Measurements from ENCODE around the gene RNF166. TPM values are rescaled to one million over a fixed set of nuclear protein-coding genes. Genes with fewer than 3 reads are reported as not detected.

Gene RNF166
- total RNA-seq, 2 donors from 2014 or later = 24.2 to 27.2 TPM

- H3K36me3 ChIP-seq (ENCODE audit: control insufficient read depth, insufficient read depth, low read length) = peaks cover 15% of the 10 kb centered on the region
- H3K4me3 Mint-ChIP-seq = no peak overlapping the region
Observed at GRCh38 chr16:88721236-88721635, 15.0 kb upstream of the RNF166 start.

DNA sequence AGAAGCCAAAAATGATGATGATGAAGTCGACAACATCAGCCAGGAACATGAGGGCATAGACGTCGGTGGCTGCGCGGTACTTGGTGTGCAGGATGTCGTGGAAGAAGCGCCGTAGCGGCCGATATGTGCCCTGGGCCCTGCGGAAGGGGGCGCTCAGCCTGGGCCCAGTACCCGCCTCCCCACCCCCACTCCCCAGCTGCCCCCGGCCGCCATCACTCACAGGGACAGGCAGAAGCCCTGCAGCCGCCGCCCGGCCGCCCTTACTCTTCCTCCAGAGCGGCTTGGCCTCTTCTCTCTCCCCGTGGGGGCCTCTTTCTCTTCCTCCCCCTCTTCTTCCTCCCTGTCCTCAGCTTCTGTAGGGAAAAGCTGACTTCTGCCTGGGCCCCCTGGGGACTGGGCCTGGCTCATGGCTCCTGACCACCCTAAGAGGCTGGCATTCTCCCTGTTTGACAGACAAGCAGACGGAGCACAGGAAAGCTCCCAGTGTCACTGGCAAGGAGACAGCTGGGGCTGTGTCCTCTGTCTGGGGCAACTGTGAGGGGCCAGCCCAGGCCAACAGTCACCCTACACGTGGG lies 14.3 kb upstream of the RNF166 start:
- Histone ChIP-seq H3K9me3 (ENCODE audit: control insufficient read depth, low read length) (no peaks in the 10 kb centered on the region), H3K9ac (ENCODE audit: extremely low read depth, low read length, poor library complexity, severe bottlenecking) (no peak overlapping the region), H3K4me1 (ENCODE audit: control insufficient read depth, insufficient read depth, low read length) (no peaks in the 10 kb centered on the region), H3K4me3 (ENCODE audit: low read length) (no peak overlapping the region), H3K36me3 (ENCODE audit: control insufficient read depth, insufficient read depth, low read length) (peaks cover 15% of the 10 kb centered on the region), H3K27me3 (ENCODE audit: control insufficient read depth, insufficient read depth, low read length, poor library complexity, severe bottlenecking) (no peaks in the 10 kb centered on the region), H3K27ac (ENCODE audit: low read depth, low read length) (no peak overlapping the region)
- Mint-ChIP-seq H3K27me3 (ENCODE audit: insufficient read depth) (no peaks in the 10 kb centered on the region), H3K4me1 (no peaks in the 10 kb centered on the region), H3K9me3 (no peaks in the 10 kb centered on the region), H3K4me3 (no peak overlapping the region), H3K36me3 (ENCODE audit: low read depth) (peaks cover 28% of the 10 kb centered on the region), H3K27ac (no peak overlapping the region)
- DNase-seq = no peak
- TF ChIP-seq, protein P1, sequence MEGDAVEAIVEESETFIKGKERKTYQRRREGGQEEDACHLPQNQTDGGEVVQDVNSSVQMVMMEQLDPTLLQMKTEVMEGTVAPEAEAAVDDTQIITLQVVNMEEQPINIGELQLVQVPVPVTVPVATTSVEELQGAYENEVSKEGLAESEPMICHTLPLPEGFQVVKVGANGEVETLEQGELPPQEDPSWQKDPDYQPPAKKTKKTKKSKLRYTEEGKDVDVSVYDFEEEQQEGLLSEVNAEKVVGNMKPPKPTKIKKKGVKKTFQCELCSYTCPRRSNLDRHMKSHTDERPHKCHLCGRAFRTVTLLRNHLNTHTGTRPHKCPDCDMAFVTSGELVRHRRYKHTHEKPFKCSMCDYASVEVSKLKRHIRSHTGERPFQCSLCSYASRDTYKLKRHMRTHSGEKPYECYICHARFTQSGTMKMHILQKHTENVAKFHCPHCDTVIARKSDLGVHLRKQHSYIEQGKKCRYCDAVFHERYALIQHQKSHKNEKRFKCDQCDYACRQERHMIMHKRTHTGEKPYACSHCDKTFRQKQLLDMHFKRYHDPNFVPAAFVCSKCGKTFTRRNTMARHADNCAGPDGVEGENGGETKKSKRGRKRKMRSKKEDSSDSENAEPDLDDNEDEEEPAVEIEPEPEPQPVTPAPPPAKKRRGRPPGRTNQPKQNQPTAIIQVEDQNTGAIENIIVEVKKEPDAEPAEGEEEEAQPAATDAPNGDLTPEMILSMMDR (conservative IDR thresholded peaks at IDR 0.05) = no peak
- WGBS, 2 experiments (ENCODE audit: insufficient coverage in 1 of 2, insufficient read length in 1 of 2) = 93 to 100% methylated on average over 4 to 21 of the region's 23 CpGs

More at GRCh38 chr16:88721236-88721635, 15.0 kb upstream of the RNF166 start:
- DNase-seq = no peak
- H3K9ac ChIP-seq (ENCODE audit: extremely low read depth, low read length, poor library complexity, severe bottlenecking) = no peak overlapping the region
- H3K9me3 ChIP-seq (ENCODE audit: control insufficient read depth, low read length) = no peaks in the 10 kb centered on the region
- H3K27me3 Mint-ChIP-seq (ENCODE audit: insufficient read depth) = no peaks in the 10 kb centered on the region
- 93 to 98% methylated on average over 12 to 17 of the region's 17 CpGs for WGBS, 2 experiments (ENCODE audit: insufficient coverage in 1 of 2, insufficient read length in 1 of 2)
- no peak overlapping the region for H3K27ac ChIP-seq (ENCODE audit: low read depth, low read length)
- peaks cover 30% of the 10 kb centered on the region for H3K36me3 Mint-ChIP-seq (ENCODE audit: low read depth)
- no peaks in the 10 kb centered on the region for H3K27me3 ChIP-seq (ENCODE audit: control insufficient read depth, insufficient read depth, low read length, poor library complexity, severe bottlenecking)
- H3K4me1 ChIP-seq (ENCODE audit: control insufficient read depth, insufficient read depth, low read length) = no peaks in the 10 kb centered on the region
- no peak overlapping the region for H3K27ac Mint-ChIP-seq
- H3K4me3 ChIP-seq (ENCODE audit: low read length) = no peak overlapping the region
- no peaks in the 10 kb centered on the region for H3K9me3 Mint-ChIP-seq
- H3K4me1 Mint-ChIP-seq = no peaks in the 10 kb centered on the region
- TF ChIP-seq, protein P1 (conservative IDR thresholded peaks at IDR 0.05) = no peak

- Histone ChIP-seq H3K4me3 (ENCODE audit: low read length) (no peak overlapping the region), H3K27me3 (ENCODE audit: control insufficient read depth, insufficient read depth, low read length, poor library complexity, severe bottlenecking) (no peaks in the 10 kb centered on the region), H3K4me1 (ENCODE audit: control insufficient read depth, insufficient read depth, low read length) (no peaks in the 10 kb centered on the region), H3K9ac (ENCODE audit: extremely low read depth, low read length, poor library complexity, severe bottlenecking) (no peak overlapping the region), H3K36me3 (ENCODE audit: control insufficient read depth, insufficient read depth, low read length) (peaks cover 15% of the 10 kb centered on the region), H3K27ac (ENCODE audit: low read depth, low read length) (no peak overlapping the region), H3K9me3 (ENCODE audit: control insufficient read depth, low read length) (no peaks in the 10 kb centered on the region)
- Mint-ChIP-seq H3K27ac (no peak overlapping the region), H3K4me1 (no peaks in the 10 kb centered on the region), H3K4me3 (no peak overlapping the region), H3K9me3 (no peaks in the 10 kb centered on the region), H3K27me3 (ENCODE audit: insufficient read depth) (no peaks in the 10 kb centered on the region), H3K36me3 (ENCODE audit: low read depth) (peaks cover 28% of the 10 kb centered on the region)
- TF ChIP-seq, protein P1 (conservative IDR thresholded peaks at IDR 0.05) = no peak
- DNase-seq = no peak
- WGBS, 2 experiments (ENCODE audit: insufficient coverage in 1 of 2, insufficient read length in 1 of 2) = 97 to 99% methylated on average over 17 to 19 of the region's 19 CpGs
Observed at GRCh38 chr16:88719933-88720296, 13.7 kb upstream of the RNF166 start.

Measured in endodermal cell (in vitro differentiated cells).